NCI-H2227 (cell line): ENCODE data around the gene PM20D1.
"Not testable (repeated sequence)": the region's sequence is repeated elsewhere in the genome, so short reads cannot be mapped to it uniquely, and the experiment has no call there.

ENCODE experiments used
- DNase-seq: peaks from one replicate; lab custom pipeline; 2025; ENCODE audit not compliant: unreplicated experiment; lab: John Stamatoyannopoulos, UW

PM20D1 gene

GRCh38 chr1:205842229-205842628 lies 7.7 kb downstream of the PM20D1 start:
- DNase-seq: no peak

DNA sequence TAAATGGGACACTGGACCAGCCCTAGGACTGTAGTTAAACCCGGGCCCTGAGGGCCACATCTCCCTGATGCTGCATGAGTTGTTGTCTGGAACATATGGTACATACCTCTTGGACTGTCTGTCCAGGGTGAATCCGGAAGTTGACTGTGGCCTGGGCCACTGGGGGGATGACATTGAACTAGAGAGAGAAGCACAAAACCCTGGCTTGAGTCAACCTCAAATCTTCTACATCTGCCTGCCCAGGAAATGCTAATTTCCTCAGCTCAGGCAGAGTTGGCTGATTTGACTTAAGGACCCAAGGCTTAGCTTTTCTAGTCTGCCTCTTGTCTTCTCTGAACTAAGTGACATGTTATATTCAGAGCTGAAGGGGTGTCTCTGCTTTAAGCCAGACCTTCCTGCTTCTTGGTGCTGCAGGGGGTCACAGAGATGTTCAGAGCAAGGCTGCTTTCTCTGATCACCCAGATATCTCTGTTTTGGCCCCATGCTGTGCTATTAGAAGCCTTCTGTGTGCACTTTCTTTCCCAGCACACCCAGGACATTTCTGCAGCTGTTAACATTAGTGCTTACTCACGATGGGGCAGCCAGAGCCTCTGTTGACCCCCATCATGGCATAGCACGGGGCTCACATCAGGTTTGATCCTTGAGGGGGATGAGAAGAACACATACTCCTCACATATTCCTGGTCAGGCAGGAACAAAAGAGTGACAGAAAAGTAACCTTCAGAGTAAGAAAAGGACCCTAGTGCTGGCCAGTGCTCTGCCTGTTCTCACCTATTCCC lies 9.6 kb downstream of the PM20D1 start:
- DNase-seq: no peak

DNA sequence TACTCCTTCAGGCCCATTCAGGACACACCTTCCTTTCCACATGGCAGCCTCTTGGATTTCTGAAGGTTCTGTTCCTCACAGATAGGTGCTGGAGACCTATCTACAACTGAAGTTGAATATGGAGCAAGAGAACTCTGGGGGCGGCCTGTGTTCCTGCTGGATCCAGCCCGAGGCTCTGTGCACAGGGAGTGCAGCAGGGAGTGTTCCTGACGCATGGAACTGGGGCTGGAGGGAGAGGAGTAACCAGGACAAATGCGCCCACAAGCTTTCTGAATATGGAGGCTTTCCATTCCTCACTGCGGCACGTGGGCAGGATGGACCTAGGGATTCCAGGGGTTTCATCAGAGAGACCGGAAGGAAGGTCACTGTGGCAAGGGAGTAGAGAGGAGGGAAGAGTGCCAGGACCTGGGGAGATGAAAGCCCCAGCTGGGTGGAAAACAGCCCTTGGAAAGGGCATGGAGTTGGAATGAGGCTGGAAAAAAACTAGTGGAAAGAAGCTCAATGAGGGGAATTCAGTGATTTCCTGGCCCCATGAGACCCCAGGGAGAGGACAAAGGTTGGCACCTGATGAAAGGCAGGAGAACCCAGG lies 12.5 kb downstream of the PM20D1 start:
- no peak for DNase-seq

DNA sequence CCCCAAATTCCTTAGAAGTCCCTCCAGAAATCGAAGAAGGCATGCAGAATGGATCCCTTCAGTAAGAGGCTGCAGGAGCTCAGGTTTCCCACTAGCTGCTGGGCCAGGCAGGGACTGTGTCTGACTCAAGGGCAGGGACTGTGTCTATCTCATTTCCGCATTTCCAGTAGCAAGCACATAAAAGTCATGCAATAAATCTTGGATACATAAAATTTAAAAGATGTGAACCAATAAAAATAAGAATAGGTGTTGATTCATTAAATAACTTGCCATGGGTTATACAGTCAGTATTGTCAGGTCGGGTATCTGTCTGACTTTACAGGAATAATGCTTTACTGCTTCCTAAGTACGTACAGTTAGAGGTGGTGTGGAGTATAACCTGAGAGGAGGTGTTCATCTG lies 15.2 kb downstream of the PM20D1 start:
- no peak for DNase-seq

DNA sequence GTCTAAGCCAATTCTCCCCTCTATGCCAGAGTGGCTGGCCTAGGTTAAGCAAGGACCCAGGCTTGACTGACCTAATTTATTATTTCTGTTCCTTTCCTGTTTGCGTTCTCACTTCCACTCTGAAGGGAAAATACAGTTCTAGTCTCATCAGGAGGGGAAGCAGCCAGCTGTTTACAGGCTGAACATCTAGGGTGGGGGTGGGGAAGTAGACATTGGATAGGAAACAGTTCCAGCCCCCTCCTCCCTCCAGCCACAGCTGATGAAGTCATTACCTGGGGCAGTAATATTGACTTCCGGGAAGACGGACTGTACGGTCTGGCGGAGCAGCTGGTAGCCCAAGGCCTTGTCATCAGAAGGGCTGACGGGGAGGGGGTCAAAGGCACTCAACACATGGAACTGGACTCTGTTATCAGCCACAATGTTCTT lies 17.6 kb downstream of the PM20D1 start:
- DNase-seq: peak; percentile 41

- DNase-seq: no peak
Measured at GRCh38 chr1:205827623-205828022, 22.3 kb downstream of the PM20D1 start.

GRCh38 chr1:205826995-205827394 lies 22.9 kb downstream of the PM20D1 start:
- DNase-seq: no peak

DNA sequence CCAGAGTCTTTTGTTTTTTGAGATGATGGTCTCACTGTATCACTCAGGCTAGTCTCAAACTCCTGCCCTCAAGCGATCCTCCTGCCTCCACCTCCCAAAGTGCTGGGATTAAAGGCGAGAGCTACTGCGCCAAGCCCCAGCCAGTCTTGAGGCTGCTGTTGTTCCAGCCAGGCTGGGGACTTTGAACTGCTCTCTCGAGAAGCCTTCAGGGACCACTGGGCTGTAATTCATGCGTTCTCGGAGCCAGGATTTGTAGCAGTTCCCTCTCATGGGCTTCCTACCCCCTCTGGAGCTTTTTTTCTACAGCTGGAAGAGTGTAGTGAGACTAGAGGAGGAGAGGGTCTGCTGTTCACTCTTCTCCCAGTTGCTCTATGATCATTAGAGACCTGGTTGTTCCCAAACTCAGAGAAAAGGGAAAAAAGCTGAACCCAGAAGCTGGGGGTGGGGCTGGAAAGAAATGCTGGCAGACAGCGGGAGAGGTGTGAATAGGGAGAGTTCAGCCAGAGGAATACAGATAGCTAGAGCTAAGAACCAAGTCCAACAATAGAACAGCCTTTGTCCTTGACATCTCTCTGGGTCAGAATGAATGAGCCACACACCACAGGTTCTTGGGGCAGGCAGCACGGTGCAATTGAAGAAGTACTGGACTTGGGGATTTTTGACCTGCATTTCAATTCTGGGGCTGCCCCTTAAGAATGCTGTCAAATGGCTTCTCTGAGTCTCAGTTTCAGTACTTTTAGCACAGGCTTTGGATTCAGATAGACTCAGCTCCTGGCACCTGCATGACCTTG lies 23.7 kb downstream of the PM20D1 start:
- no peak for DNase-seq

GRCh38 chr1:205824180-205824579 lies 25.8 kb downstream of the PM20D1 start:
- no peak for DNase-seq

GRCh38 chr1:205823260-205823659 lies 26.7 kb downstream of the PM20D1 start:
- not testable (repeated sequence) for DNase-seq

DNA sequence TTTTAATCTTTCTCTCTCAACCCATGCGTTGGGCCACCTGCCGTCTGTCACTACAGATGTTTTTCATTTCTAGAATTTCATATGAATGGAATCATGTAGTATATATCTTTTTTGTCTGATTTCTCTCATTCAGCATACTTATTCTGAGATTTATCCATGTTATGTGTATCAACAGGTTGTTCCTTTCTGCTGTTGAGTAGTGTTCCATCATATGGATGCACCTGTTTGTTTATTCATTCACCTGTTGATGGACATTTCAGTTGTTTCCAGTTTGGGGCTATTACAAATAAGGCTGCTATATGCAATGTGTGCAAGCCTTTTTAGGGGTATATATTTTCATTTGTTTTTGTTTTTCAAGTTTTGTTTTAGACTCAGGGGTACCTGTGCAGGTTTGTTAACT lies 27.5 kb downstream of the PM20D1 start:
- no peak for DNase-seq

GRCh38 chr1:205817988-205818387 lies 31.9 kb downstream of the PM20D1 start:
- DNase-seq: no peak

DNA sequence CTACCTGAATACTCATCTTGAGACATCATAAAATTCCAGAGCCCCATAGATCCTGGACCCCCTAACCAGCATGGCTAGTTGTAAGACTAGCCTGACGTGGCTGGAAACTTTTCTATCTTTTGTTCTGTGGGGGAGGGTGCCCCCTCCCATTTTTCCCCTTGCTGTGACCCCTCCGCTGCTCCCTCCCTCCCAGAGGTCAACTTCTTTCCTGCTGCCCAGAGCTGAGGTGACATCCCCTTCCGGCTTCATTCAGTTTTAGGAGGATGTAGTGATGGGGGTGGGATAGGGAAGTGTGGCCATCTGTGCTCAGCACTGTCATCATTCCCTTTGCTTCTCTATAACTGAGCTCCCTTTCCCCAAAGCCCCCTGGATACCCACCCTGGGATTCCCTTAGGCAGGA lies 32.6 kb downstream of the PM20D1 start:
- no peak for DNase-seq

- no peak for DNase-seq
Measured at GRCh38 chr1:205813755-205814058, 36.2 kb downstream of the PM20D1 start.

- peak; percentile 94 for DNase-seq
Measured at GRCh38 chr1:205812878-205813754, 36.8 kb downstream of the PM20D1 start, which contains the start of gene SLC41A1. Gene SLC41A1 (minus strand): TSS chr1:205813198. CDS start chr1:205810441, 2,757 bp downstream.

DNA sequence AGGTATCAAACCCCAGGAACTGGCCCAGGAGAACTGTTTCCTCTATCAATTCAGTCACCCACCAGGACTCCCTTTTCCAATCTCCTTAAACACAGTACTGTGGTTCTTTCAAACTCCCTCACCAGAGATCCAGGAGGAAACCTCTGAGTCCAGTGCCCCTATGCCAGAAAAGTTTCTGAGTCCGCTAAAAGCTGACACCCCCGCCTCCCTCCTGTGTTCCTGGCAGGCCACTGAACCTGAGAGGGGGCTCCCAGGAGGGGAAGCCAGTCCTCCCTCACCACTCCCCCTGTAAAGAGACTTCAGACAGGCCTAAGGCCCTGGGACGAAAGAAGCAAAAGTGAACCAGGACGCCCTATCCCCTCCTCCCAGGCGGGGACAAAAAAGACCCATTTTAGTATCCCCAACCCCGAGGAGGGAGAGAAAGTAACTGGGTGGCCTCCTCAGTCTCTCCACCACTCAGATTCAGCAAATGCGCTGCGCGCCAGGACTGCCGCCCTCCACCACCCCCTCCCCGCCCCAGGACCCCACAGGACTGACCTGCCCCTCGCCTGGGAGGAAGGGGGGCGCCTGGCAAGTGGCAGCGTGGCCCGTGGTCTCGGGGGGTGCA lies 37.6 kb downstream of the PM20D1 start:
- peak; percentile 35 for DNase-seq

- no peak for DNase-seq
Measured at GRCh38 chr1:205811660-205812059, 38.3 kb downstream of the PM20D1 start.

GRCh38 chr1:205810448-205811157 lies 39.3 kb downstream of the PM20D1 start:
- no peak for DNase-seq

DNA sequence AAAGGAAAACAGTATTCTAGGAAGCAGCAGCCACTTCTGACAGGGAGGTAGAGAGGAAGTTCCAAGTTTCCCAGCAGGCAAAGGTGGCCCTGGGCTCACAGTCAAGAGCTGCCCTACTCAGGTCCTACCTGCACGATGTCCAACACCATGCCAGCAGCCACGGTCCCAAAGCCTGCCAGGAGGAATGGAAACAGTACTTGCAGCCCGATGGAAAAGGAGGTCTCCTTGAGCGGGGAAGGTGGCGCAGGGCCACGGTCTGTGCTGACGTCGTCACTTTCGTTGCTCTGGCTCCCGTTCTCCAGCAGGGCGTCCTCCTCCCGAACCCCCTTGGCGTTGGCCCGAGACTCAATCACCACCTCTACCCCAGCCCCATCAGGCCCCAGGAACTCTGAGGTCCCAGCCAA lies 40.0 kb downstream of the PM20D1 start:
- no peak for DNase-seq

DNA sequence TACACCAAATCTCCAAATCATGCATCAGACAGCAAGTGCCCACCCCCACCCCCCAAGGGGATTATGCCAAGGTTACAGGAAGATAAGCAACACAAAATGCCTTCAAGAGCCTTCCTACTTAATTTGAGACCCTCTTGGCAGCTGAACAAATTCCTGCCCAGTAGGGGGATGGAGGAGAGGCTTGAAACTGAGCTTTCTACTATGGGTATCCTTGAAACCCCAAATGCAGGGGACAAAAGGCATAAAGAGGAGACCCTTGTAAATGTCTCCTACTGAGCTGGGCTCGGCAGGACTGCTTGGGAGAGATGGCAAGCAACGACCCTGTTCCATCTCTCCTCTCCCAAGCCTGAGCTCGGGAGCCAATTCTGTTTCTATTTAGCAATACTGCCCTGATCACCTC lies 40.5 kb downstream of the PM20D1 start:
- DNase-seq: no peak
